GM18868 (cell line): ENCODE measurements around the gene SPIB.
"Not testable (repeated sequence)": the region's sequence is repeated elsewhere in the genome, so short reads cannot be mapped to it uniquely, and the experiment has no call there.

Source experiments
- ATAC-seq: cut with Tn5 transposase; IDR thresholded peaks from one replicate; pipeline ENCODE4 v1.9.1; 2021; ENCODE audit warnings: mild to moderate bottlenecking, moderate library complexity; ENCODE audit not compliant: unreplicated experiment

The SPIB gene

GRCh38 chr19:50435221-50435620 is 16.5 kb downstream of the SPIB start:
- no peak for ATAC-seq

GRCh38 chr19:50435627-50436026 is 16.9 kb downstream of the SPIB start:
- ATAC-seq, result no peak

GRCh38 chr19:50437862-50438449 is 19.2 kb downstream of the SPIB start:
- ATAC-seq, result no peak

- not testable (repeated sequence) for ATAC-seq
Measured at GRCh38 chr19:50439130-50439529, 20.4 kb downstream of the SPIB start.

- no peak for ATAC-seq
Measured at GRCh38 chr19:50444059-50444458, 25.3 kb downstream of the SPIB start.

GRCh38 chr19:50447053-50447452 is 28.3 kb downstream of the SPIB start:
- ATAC-seq, result no peak

- ATAC-seq, result no peak
Measured at GRCh38 chr19:50447750-50448149, 29.0 kb downstream of the SPIB start.

- ATAC-seq, result no peak
Measured at GRCh38 chr19:50449236-50449899, 30.6 kb downstream of the SPIB start.

- no peak for ATAC-seq
Measured at GRCh38 chr19:50450369-50451222, 31.9 kb downstream of the SPIB start.

- no peak for ATAC-seq
Measured at GRCh38 chr19:50451223-50451534, 32.4 kb downstream of the SPIB start.

- no peak for ATAC-seq
Measured at GRCh38 chr19:50453243-50453642, 34.5 kb downstream of the SPIB start.

- ATAC-seq, result no peak
Measured at GRCh38 chr19:50455992-50456391, 37.3 kb downstream of the SPIB start.

- ATAC-seq, result no peak
Measured at GRCh38 chr19:50457300-50457699, 38.6 kb downstream of the SPIB start.

GRCh38 chr19:50458396-50459066 is 39.8 kb downstream of the SPIB start:
- no peak for ATAC-seq

- no peak for ATAC-seq
Measured at GRCh38 chr19:50459067-50459456, 40.3 kb downstream of the SPIB start.

- ATAC-seq, result no peak
Measured at GRCh38 chr19:50459638-50460037, 40.9 kb downstream of the SPIB start.

GRCh38 chr19:50460161-50460765 is 41.5 kb downstream of the SPIB start:
- peak; percentile 48 for ATAC-seq

- ATAC-seq, result no peak
Measured at GRCh38 chr19:50461066-50461875, 42.5 kb downstream of the SPIB start.

- no peak for ATAC-seq
Measured at GRCh38 chr19:50462970-50463369, 44.2 kb downstream of the SPIB start.

GRCh38 chr19:50464348-50464747 is 45.6 kb downstream of the SPIB start:
- no peak for ATAC-seq
